NCI-H2029 treated with DMSO at 0.1 percent for 48 hours (cell line): ENCODE results near the gene RBM10.
A peak's percentile ranks its signal among the peaks of the same experiment; 100 is the strongest.

Source experiments
- DNase-seq: peaks from one replicate; lab custom pipeline; 2025; lab: John Stamatoyannopoulos, UW

The RBM10 gene

GRCh38 chrX:47198687-47199080 is 53.7 kb downstream of the RBM10 start:
- DNase-seq, result no peak

GRCh38 chrX:47199286-47199685 is 54.3 kb downstream of the RBM10 start:
- no peak for DNase-seq

- no peak for DNase-seq
Observed at GRCh38 chrX:47200385-47201150, 55.5 kb downstream of the RBM10 start.

GRCh38 chrX:47201345-47201944 is 56.4 kb downstream of the RBM10 start:
- DNase-seq, result no peak

- no peak for DNase-seq
Observed at GRCh38 chrX:47202316-47202715, 57.3 kb downstream of the RBM10 start.

GRCh38 chrX:47202877-47203276 is 57.9 kb downstream of the RBM10 start:
- DNase-seq, result no peak

GRCh38 chrX:47204970-47205369 is 59.9 kb downstream of the RBM10 start:
- DNase-seq, result no peak

- DNase-seq, result no peak
Observed at GRCh38 chrX:47206316-47206715, 61.3 kb downstream of the RBM10 start.

- no peak for DNase-seq
Observed at GRCh38 chrX:47208108-47208507, 63.1 kb downstream of the RBM10 start.

GRCh38 chrX:47209508-47210238 is 64.7 kb downstream of the RBM10 start:
- no peak for DNase-seq

GRCh38 chrX:47210661-47211425 is 65.8 kb downstream of the RBM10 start:
- DNase-seq, result no peak

GRCh38 chrX:47212381-47213293 is 67.6 kb downstream of the RBM10 start:
- no peak for DNase-seq

GRCh38 chrX:47214435-47215077 is 69.5 kb downstream of the RBM10 start:
- DNase-seq, result no peak

- DNase-seq, result no peak
Observed at GRCh38 chrX:47215291-47215900, 70.4 kb downstream of the RBM10 start.

- no peak for DNase-seq
Observed at GRCh38 chrX:47216393-47216925, 71.4 kb downstream of the RBM10 start.

GRCh38 chrX:47217121-47217851 is 72.3 kb downstream of the RBM10 start:
- DNase-seq, result no peak

GRCh38 chrX:47217852-47218279 is 72.8 kb downstream of the RBM10 start:
- DNase-seq, result peak; percentile 94

- DNase-seq, result peak; percentile 16
Observed at GRCh38 chrX:47218280-47218919, 73.4 kb downstream of the RBM10 start, which contains the start of gene CDK16. Gene CDK16, plus strand, starts transcription at chrX:47218681. Its CDS starts 4,877 bp downstream, at chrX:47223558.
